NOMO-1 treated with DMSO at 0.1 percent for 48 hours (cell line): ENCODE data around the gene SEC31B.

Source experiments
- DNase-seq: peaks from one replicate; lab custom pipeline; 2025; ENCODE audit not compliant: unreplicated experiment; lab: John Stamatoyannopoulos, UW

SEC31B gene

DNA sequence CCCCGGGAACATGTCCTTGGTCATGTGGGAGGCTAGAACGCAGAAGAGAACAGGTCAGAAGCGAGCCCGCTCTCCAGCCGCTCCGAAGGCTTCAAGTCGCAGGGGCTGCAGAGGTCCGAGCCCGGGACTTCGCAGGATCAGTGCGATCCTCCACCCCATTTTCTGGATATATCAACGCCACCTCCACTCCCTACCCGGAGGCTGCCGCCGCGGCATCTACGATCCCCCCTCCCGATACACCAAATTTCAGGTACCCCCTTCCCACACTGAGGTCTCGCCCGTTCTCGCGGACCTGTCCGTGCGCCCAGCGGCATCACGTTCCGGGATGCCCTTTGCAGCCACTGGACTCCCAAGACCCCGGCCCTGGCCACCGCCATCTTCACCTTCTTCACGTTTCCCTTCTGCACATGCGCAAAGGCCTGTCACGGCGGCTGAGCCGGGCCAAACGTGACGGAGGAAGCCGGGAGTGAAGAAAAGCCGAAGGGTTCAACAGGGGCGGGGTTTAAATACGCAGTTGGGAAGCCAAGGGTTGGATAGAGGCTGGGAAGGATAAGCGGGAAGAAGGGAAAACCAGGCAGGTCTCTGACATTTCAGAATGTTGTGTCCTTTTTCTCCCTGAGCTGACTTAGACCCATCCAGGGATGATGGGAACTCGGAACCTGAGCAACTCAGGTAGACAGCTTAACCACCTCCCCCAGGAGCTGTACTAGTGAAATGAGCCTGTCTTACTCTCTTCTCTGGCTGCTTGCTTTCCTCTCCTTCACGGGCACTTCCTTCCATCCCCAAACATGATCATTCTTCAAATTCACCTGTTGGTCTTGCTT, 10.0 kb upstream of the SEC31B start, which contains the start of gene NDUFB8:
TSS of gene NDUFB8 (minus strand) at position 397 of the 824 bp plus-strand sequence. CDS start at position 377, 20 bp downstream.
- DNase-seq: peak; percentile 40

DNA sequence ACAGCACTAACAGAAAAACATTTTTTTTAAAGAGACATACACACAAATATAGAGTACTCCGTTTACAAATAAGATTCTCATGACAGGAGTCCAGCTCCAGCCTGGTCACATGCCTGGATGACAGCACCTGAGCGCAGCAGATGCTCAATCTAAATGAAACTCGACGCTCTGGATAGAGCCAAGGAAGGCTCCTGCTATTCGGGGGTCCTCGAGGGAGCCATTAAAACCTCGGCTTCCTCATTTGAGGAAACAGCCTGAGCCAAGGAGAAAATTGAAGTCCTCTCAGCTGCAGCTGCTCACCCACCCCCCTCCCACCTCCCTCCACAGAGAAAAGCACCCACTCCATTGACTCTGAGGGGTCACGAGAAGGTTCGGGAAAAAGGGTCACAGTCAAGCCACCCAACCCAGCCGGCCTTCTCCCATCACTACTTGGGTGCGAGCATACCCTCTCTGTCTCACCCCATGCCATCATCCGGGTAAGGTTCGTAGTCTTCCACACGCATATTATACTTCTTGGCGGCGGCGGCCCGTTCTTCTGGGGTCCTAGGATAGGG, 9.3 kb upstream of the SEC31B start:
- DNase-seq: no peak

DNA sequence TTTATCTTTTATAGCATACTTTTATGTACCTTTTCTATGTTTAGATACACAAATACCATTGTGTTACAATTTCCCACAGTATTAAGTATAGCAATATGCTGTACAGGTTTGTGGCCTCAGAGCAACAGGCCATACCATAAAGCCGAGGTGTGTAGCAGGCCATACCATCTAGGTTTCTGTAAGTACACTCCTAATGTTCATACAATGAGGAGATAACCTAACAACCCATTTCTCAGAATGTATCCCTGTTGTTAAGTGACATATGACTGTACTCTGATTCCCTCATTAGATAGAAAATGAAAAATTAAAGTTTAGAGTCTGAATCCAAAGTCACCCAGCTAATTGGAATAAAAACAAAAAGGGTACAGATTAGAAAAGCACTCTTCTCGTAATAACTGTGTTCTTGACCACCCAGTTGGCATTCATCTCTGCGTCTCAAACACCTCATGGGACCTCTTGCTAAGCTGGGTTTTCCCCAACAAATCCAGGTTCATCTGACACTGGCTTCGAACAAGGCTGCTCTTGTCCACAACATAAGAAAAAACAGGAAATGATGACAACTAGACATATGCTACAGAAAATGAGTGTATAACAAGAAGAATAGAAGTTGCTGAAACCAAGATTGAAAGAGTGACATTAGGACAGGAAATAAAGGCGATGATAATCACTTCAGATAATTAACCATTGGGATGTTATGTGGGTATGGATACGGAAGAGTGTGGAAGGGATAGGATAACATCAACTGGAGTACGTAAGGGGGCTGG, 8.6 kb upstream of the SEC31B start:
- peak; percentile 5 for DNase-seq

DNA sequence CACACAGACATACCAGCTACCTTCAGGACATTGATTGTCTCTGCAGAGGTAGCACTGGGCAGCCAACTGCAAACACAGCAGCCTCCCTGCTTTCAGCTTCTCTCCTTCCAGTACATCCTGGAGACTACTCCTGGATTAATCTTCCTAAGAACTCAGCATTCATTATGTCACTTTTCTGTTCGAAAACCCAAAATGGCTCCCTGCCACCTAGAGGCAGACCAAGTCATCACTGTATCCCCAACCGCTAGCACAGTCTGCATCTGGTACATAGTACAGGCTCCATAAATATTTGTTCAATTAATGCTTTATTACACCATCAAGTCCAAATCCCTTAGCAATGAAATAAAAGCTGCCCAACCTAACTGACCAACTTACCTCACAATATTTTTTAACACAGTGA, 5.0 kb upstream of the SEC31B start:
- DNase-seq: no peak

DNA sequence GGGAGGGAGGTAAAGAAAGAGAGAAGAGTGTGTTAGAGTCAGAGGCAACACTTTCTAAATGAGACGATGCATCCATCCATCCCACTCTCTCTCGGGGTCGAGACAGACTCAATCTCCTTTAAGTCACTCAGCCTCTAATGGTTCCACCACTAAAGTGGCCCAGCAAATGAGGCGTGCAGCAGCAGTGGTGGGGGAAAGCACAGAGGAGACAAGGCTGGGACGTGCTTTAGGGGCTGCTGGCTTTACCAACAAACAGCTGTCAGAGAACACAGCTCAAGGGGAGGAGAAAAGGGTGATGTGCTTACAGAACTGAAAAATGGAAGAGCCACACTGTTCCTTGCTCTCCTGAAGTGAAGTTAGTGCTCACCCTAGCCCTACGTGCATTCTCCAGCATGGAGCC, 4.5 kb upstream of the SEC31B start:
- no peak for DNase-seq

DNA sequence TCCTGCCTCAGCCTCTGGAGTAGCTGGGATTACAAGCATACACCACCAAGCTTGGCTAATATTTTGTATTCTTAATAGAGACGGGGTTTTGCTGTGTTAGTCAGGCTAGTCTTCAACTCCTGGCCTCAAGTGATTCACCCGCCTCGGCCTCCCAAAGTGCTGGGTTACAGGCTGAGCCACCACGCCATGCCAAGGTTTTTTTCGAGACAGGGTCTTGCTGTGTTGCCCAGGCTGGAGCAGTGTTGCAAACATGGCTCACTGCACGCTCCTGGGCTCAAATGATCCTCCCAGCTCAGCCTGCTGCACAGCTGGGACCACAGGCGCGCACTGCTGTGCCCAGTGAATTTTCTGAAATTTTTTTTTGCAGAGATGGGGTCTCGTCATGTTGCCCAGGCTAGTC, 3.3 kb upstream of the SEC31B start:
- DNase-seq: no peak

DNA sequence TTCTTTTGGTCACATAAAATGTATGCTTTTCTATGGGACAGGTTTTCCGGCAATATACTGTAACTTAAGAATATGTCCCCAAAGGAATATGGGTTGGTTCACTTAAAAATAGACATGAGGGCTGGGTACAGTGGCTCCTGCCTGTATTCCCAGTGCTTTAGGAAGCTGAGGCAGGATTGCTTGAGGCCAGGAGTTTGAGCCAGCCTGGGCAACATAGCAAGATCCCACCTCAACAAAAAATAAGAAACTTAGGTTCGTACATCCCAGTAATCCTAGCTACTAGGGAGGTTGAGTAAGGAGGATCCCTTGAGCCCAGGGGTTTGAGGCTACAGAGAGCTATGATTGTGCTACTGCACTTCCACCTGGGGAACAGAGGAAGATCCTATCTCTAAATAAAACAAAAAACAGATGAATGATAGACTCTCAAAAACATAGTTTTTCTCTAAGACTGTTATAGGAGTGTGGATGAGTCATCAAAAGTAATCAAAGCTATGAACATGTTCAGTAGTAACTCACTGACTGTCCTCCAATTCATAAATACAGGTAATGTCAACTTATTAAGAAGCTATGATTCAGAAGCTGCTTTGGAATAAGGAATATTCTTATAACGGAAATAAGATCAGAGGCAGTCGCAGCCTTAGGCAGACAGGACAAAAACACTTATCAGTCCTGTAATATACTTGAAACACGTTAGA, 2.6 kb upstream of the SEC31B start:
- no peak for DNase-seq

DNA sequence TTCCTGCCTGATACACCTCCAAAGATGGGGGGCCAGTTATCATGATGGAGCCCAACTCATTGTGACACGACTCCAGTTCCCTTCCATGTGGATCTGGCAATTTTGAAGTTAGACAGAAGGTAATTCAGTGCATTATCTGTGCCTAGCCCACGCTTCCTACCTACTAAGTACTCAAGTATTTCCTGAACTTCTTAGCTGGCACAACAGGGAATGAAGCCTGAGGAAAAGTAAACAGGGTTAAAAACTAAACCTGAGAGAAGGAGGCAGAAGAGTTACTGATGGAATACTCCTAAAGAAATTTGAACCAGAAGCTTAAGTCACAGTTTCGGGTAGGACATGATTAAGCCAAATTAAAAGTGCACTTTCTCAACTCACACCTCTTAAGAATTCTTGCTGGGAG, 1.1 kb upstream of the SEC31B start:
- no peak for DNase-seq

DNA sequence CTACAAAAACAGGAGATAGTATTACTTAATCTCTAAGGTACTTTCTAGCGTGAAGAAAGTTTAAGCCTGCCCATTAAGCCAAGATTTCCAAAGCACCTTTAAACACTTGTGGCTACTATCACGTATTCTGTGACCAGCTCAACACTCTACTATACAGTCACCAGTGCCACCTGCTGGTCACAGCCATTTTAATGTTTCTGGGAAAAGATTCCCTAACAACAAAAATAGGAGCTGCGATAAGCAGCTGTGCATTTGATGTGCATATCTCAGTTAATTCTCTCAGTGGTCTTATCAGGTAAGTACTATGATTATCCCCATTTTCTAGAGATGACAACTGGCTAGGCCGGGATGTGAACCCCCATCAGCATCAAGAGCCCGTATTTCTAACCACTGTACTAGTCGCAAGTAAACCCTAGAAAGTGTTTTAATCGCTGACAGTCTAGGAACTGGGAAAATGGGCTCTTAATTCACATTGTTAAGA, 860 bp downstream of the SEC31B start:
- peak; percentile 41 for DNase-seq

DNA sequence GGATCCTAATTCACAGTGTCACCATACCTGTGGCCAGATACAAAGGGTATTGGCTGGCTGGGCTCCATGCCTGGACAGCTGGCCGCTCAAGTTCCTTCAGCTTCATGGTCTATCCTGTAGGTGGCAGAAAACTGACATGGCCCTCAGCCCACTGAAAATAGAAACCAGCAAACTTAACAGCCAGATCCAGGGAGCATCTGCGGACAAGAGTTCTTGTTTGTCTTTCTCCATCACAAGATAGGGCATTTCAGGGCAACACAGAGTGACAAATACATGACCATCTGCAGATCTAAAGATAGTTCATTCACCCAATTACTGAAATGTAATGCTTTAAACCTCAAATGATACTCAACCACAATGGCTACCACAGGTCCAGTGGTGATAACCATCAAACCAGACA, 2.8 kb downstream of the SEC31B start:
- no peak for DNase-seq

DNA sequence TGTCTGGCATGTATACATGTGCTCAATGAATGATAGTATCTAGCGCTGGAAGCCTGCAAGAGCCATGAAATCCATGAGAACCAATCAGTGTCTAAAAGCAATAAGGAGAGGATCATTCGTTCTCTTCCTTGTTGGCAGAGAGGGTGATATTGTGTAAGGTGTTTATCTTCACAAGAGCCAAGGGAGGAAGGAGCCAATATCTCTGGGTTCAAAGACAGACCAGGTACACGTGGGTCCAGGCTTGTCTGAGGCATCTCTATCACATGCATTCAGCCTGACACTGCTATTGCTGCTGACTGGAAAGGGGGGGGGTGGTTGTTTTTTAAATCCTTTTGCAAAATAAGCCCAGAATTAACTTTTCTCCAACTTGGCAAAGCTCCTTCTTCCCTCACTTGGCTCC, 4.0 kb downstream of the SEC31B start:
- DNase-seq: no peak

DNA sequence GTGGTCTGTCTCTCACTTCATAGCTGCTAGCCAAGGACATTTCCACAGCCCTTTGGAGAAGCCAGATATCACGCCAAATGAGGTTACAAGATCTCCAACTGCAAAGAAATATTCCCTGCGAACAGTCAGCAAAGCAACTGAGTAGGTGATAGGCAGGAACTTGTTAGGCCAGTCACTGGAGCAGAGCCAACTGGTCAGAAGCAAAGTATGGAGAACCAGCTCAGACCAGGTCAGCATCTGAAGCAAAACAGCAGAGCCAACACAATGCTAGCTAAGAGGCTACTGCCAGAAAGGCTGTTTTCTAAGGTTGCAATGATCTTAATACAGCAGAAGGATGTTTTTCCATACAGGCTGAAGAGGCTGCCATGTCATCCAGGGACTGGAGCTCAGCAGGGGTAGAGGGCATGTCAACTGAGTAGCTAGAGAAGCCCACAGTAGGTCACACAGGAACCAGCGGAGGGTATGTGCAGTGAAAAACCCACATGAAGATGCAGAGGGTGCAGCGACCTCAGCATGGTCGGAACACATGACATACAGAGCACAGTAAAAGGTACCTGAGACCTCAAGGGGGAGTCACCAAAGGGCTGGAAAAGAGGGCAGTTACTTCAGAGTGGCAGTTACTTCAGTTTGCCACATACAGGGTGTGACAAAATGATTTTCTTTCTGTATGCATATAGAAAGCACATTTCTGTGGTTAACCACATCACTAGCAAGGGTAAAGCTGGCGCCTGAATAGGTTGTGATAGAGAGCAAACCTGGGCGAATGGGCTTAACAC, 8.9 kb downstream of the SEC31B start:
- peak; percentile 90 for DNase-seq

DNA sequence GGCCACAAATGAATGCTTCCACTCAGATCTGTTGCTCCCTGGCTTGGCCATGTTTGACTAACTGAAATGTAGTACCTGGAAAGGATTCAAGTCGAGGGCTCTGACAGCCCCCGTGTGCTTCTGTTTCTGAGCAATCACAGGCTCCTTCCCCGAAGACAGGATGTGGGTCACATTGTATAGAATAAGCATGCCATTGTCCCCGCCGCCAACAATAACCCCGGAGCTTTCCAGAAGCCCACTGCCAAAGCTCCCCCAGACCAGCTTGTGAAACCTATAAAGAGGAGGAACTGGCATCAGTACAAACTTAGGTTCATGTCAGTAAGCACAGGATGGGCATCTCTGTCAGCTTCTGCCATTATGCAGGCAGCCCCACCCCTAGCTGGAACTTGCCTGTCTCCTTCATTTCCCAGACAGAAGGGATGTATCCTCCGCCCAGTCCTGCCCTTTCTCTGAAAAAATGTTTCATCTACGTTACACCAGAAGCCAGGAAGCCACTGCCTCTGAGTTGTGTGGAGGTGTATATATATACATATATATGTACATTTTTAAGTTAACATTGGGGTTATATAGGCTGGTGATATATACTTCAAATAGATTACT, 10.3 kb downstream of the SEC31B start:
- DNase-seq: no peak

DNA sequence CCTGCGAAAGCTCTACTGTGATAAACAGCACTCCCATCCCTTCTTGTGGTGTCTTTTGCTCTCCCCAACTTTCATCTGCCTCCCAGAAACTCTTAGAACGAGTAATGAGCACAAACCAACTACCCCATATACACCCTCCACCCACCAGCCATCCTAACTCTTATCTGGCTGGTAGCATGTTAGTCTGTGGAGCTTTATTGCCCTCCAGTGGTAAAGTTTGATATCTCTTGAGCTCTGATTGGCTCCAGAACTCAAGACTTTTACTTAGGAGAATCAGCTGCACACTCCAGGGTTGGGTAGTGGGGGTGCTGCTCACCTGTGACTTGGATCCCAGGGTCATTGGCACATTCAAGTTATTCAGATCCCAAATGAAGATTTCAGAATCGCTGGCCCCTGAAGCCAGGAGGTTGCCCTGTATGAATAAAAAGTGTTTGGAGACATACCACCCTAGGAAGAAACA, 10.9 kb downstream of the SEC31B start:
- peak; percentile 55 for DNase-seq

DNA sequence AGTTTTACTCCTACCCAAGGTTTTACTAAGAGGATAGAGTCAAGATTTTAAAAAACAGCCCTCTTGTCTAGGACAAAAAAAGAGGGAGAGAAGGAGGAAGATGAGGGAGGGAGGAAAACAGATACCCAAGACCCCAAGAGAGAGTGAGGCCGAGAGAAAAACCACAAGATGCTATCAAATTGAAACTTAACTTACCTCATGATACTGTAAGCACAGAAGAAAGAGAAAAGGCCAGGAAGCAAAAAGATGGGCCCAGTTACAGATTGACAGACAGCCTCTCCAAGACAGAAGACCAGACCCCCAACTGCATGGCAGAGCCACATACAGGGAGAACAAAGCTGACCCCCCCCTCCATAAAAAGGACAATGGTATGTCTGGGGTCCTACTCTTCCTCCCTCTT, 11.4 kb downstream of the SEC31B start:
- no peak for DNase-seq

DNA sequence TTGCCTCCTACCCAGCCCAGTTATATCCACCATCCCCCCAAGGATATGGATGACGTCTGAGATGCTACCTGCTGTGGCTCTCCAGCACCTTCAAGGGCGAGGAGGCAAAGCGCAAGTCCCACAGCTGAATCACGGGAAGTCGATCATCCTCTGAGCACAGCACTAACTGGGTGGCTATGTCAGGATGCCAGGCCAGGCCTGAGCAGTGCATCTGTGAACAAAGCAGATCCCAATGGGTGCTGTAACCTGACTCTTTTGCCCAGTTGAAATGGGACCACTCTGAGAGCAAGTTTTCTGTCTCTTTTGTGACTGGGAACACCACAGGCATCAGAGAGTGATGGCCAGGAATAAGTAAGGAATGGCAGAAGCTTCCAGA, 12.3 kb downstream of the SEC31B start:
- DNase-seq: no peak

DNA sequence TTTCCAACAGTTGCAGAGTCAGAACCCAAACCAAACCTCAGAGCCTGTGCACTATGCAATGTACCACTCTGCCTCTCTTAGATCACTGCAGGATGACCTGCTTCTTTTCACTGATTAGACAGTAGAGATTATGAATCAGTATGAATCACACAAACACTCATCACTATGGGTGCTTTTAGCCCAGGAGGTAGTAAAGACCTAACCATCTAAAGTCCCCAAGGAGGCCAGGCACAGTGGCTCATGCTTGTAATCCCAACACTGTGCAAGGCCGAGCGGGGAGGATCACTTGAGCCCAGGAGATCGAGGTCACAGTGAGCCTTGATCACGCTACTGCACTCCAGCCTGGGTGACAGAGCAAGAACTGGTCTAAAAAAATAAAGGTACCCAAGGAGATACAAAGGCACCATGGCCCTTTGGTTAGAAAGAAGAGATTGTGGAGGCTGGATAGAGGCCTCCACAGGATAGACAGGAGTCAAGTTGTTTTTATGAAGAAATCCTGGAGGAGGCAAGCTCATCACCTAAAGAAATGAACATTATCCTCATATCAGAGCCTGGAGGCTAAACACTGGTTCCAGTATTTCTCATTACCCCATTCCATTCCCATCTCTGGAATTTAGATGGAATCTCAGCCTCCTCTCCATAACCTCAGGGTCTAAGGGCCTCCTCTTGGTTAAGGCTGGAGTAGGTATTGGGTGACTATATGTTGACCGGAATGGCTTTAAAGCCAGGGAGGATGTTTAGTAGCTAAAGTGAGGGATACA, 12.9 kb downstream of the SEC31B start:
- no peak for DNase-seq

DNA sequence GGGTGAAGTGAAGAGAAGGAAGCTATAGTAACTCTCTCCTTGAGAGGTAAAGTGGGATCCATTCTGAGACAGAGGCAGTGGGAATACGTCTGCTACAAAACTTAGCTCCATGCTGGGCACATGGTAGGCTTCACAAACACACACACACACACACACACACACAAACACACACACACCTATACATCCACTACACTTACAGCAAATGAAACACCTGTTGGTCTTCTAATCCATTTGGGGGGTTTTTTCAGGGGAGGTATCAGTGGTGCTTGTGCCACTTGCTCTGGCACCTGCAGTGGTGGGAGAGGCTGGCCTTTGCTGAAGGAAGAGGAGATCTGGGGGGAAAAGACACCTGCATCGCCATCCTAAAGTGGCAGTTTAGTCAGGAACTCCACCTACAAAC, 14.5 kb downstream of the SEC31B start:
- DNase-seq: no peak

DNA sequence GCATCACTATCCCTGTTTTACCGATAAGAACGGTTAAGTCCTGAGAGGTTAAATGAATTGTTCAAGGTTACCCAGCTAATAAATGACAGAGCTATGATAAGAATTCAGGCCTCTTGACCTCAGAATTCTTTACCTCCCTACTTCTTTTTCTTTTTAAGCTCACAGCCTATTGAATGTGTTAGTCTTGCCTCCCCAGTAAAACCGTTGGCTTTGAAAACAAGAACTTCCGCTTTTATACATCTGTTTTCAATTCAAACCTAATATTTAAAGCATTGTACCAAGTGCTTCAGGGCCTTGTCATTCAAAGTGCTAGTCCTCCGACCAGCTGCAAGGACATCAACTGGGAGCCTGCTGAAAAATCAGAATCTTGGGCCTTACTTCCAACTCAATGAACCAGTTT, 15.6 kb downstream of the SEC31B start:
- peak; percentile 42 for DNase-seq
